Panc1 (cell line): Measurements from ENCODE around the gene KRT75.

Experiments used
- POLR2AphosphoS5 ChIP-seq: IDR thresholded peaks from 2 replicates; pipeline ENCODE4 v1.6.1; 2012; ENCODE audit warnings: mild to moderate bottlenecking, low read depth, low read length, moderate library complexity
- SIN3A ChIP-seq: IDR thresholded peaks from 2 replicates; pipeline ENCODE4 v1.6.1; 2012; ENCODE audit warnings: low read depth, mild to moderate bottlenecking, low read length, moderate library complexity, borderline replicate concordance; ENCODE audit not compliant: insufficient read depth
- TF ChIP-seq, protein P1 (sequence below): fragments of 450-650 bp; IDR thresholded peaks from 2 replicates; pipeline ENCODE4 v1.5.1; 2017; ENCODE audit warnings: mild to moderate bottlenecking

- TF ChIP-seq, protein P1, sequence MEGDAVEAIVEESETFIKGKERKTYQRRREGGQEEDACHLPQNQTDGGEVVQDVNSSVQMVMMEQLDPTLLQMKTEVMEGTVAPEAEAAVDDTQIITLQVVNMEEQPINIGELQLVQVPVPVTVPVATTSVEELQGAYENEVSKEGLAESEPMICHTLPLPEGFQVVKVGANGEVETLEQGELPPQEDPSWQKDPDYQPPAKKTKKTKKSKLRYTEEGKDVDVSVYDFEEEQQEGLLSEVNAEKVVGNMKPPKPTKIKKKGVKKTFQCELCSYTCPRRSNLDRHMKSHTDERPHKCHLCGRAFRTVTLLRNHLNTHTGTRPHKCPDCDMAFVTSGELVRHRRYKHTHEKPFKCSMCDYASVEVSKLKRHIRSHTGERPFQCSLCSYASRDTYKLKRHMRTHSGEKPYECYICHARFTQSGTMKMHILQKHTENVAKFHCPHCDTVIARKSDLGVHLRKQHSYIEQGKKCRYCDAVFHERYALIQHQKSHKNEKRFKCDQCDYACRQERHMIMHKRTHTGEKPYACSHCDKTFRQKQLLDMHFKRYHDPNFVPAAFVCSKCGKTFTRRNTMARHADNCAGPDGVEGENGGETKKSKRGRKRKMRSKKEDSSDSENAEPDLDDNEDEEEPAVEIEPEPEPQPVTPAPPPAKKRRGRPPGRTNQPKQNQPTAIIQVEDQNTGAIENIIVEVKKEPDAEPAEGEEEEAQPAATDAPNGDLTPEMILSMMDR = no peak
- no peak for TF ChIP-seq SIN3A
- TF ChIP-seq POLR2AphosphoS5 = no peak
Observed at GRCh38 chr12:52418576-52419110, 15.5 kb downstream of the KRT75 start.
